K562 (cell line): Measurements from ENCODE around the gene PPP1R12B. TPM values are rescaled to one million over a fixed set of nuclear protein-coding genes. Genes with fewer than 3 reads are reported as not detected.
A peak's percentile ranks its signal among the peaks of the same experiment; 100 is the strongest.

Source experiments
- CBX2 ChIP-seq: fragments of 200-600 bp; sonication (generic); IDR thresholded peaks from one replicate; pipeline ENCODE4 v1.6.1; 2012; ENCODE audit warnings: mild to moderate bottlenecking, low read length, inconsistent platforms; ENCODE audit not compliant: insufficient read depth, poor library complexity, severe bottlenecking
- GABPB2 ChIP-seq: fragments of 250-450 bp; sonication (Bioruptor Pico); conservative IDR thresholded peaks from 2 replicates; pipeline ENCODE4 v1.5.1; 2021; ENCODE audit warnings: mild to moderate bottlenecking
- HDAC2 ChIP-seq: fragments of 450-650 bp; IDR thresholded peaks from 2 replicates; pipeline ENCODE4 v1.6.1; 2016; ENCODE audit warnings: mild to moderate bottlenecking
- NFIC ChIP-seq: fragments of 450-650 bp; IDR thresholded peaks from 2 replicates; pipeline ENCODE4 v1.6.1; 2017; ENCODE audit warnings: mild to moderate bottlenecking, inconsistent platforms
- NRF1 ChIP-seq, 2 experiments: fragments of 450-650 bp; IDR thresholded peaks in 1 of 2; conservative IDR thresholded peaks in 1 of 2; 2 replicates each; pipeline ENCODE4 v1.6.1; 2014; ENCODE audit warnings: mild to moderate bottlenecking in 2 of 2
- SETDB1 ChIP-seq: IDR thresholded peaks from one replicate; pipeline ENCODE4 v1.6.1; 2012; ENCODE audit warnings: low read length, control low read depth, inconsistent platforms
- ZNF239 ChIP-seq: fragments of 250-450 bp; sonication (Bioruptor Pico); IDR thresholded peaks from 2 replicates; pipeline ENCODE4 v1.4.0; 2020; ENCODE audit warnings: mild to moderate bottlenecking
- ZNF24 ChIP-seq: fragments of 450-650 bp; IDR thresholded peaks from 2 replicates; pipeline ENCODE4 v1.6.1; 2016
- ZNF561 ChIP-seq: fragments of 450-650 bp; formaldehyde crosslinking; conservative IDR thresholded peaks from 2 replicates; pipeline ENCODE4 v1.4.0; 2020; ENCODE audit warnings: mild to moderate bottlenecking, moderate library complexity
- ZNF609 ChIP-seq: sonication (generic); formaldehyde crosslinking; IDR thresholded peaks from 2 replicates; pipeline ENCODE4 v1.8.1; 2023; ENCODE audit warnings: missing genetic modification reagents, mild to moderate bottlenecking, borderline replicate concordance
- polyA plus RNA-seq, 8 experiments: library from polyadenylated mRNA; depleted of rRNA in 4 of 8; stranded (reverse) in 5 of 8; unstranded in 3 of 8; fragments of >200 nt; fragmentation: Nextera tagmentation in 2 of 8; fragmentation: Illumina TruSeq in 1 of 8; extraction: Ambion mirVana in 2 of 8; extraction: Trizol in 1 of 8; gene quantifications; 2 replicates each; pipeline versions ENCODE4 v1.2.1 to v1.2.3, GENCODE V29; 2011 to 2014; ENCODE audit warnings: inconsistent platforms in 1 of 8, missing spikeins in 1 of 8
- total RNA-seq, 7 experiments: library from RNA; depleted of rRNA in 6 of 7; stranded (reverse); fragments of >200 nt in 6 of 7; fragmentation: Illumina TruSeq in 2 of 7; extraction: Trizol in 2 of 7; gene quantifications; 2 replicates each; pipeline versions ENCODE4 v1.2.1 to v1.2.3, GENCODE V29; 2011 to 2021; ENCODE audit warnings: low replicate concordance in 1 of 7
- TF ChIP-seq, protein P1 (sequence below): fragments of 450-650 bp; IDR thresholded peaks from 2 replicates; pipeline ENCODE4 v1.6.1; 2018; ENCODE audit not compliant: partially characterized antibody
- TF ChIP-seq, protein P2 (sequence below): IDR thresholded peaks from 2 replicates; pipeline ENCODE4 v1.6.1; 2014; ENCODE audit warnings: antibody characterized with exemption
- TF ChIP-seq, protein P3 (sequence below): fragments of 150-350 bp; IDR thresholded peaks from 2 replicates; pipeline ENCODE4 v1.6.1; 2014; ENCODE audit warnings: low read depth, mild to moderate bottlenecking, low read length, borderline replicate concordance

Gene PPP1R12B
- total and polyA plus RNA-seq, 9 of the 15 experiments (the other 6 are each of a cell fraction or from before 2014, with no cell fraction given) = 0.73 to 16.9 (median 13.6) TPM

- TF ChIP-seq ZNF609 (no peak), ZNF239 (CRISPR knock-in tag) (no peak), HDAC2 (no peak), CBX2 (no peak), ZNF24 (no peak), NRF1 (conservative IDR thresholded peaks at IDR 0.05 in 1 of 2, IDR thresholded peaks at IDR 0.05 in 1 of 2) (peak; percentile 12 to 27; a peak in 1 of 4 replicates), SETDB1 (no peak), ZNF561 (CRISPR knock-in tag) (no peak), GABPB2 (CRISPR knock-in tag) (no peak), NFIC (peak; percentile 64)
- TF ChIP-seq, protein P1, sequence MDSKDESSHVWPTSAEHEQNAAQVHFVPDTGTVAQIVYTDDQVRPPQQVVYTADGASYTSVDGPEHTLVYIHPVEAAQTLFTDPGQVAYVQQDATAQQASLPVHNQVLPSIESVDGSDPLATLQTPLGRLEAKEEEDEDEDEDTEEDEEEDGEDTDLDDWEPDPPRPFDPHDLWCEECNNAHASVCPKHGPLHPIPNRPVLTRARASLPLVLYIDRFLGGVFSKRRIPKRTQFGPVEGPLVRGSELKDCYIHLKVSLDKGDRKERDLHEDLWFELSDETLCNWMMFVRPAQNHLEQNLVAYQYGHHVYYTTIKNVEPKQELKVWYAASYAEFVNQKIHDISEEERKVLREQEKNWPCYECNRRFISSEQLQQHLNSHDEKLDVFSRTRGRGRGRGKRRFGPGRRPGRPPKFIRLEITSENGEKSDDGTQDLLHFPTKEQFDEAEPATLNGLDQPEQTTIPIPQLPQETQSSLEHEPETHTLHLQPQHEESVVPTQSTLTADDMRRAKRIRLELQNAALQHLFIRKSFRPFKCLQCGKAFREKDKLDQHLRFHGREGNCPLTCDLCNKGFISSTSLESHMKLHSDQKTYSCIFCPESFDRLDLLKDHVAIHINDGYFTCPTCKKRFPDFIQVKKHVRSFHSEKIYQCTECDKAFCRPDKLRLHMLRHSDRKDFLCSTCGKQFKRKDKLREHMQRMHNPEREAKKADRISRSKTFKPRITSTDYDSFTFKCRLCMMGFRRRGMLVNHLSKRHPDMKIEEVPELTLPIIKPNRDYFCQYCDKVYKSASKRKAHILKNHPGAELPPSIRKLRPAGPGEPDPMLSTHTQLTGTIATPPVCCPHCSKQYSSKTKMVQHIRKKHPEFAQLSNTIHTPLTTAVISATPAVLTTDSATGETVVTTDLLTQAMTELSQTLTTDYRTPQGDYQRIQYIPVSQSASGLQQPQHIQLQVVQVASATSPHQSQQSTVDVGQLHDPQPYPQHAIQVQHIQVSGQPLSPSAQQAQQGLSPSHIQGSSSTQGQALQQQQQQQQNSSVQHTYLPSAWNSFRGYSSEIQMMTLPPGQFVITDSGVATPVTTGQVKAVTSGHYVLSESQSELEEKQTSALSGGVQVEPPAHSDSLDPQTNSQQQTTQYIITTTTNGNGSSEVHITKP = no peak
- TF ChIP-seq, protein P2, sequence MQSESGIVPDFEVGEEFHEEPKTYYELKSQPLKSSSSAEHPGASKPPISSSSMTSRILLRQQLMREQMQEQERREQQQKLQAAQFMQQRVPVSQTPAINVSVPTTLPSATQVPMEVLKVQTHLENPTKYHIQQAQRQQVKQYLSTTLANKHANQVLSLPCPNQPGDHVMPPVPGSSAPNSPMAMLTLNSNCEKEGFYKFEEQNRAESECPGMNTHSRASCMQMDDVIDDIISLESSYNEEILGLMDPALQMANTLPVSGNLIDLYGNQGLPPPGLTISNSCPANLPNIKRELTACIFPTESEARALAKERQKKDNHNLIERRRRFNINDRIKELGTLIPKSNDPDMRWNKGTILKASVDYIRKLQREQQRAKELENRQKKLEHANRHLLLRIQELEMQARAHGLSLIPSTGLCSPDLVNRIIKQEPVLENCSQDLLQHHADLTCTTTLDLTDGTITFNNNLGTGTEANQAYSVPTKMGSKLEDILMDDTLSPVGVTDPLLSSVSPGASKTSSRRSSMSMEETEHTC = no peak
- TF ChIP-seq, protein P3, sequence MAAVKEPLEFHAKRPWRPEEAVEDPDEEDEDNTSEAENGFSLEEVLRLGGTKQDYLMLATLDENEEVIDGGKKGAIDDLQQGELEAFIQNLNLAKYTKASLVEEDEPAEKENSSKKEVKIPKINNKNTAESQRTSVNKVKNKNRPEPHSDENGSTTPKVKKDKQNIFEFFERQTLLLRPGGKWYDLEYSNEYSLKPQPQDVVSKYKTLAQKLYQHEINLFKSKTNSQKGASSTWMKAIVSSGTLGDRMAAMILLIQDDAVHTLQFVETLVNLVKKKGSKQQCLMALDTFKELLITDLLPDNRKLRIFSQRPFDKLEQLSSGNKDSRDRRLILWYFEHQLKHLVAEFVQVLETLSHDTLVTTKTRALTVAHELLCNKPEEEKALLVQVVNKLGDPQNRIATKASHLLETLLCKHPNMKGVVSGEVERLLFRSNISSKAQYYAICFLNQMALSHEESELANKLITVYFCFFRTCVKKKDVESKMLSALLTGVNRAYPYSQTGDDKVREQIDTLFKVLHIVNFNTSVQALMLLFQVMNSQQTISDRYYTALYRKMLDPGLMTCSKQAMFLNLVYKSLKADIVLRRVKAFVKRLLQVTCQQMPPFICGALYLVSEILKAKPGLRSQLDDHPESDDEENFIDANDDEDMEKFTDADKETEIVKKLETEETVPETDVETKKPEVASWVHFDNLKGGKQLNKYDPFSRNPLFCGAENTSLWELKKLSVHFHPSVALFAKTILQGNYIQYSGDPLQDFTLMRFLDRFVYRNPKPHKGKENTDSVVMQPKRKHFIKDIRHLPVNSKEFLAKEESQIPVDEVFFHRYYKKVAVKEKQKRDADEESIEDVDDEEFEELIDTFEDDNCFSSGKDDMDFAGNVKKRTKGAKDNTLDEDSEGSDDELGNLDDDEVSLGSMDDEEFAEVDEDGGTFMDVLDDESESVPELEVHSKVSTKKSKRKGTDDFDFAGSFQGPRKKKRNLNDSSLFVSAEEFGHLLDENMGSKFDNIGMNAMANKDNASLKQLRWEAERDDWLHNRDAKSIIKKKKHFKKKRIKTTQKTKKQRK = no peak
Measured at GRCh38 chr1:202615501-202616354, 267.2 kb downstream of the PPP1R12B start (continued).
